Esophagus squamous epithelium (tissue), 5 donors: ENCODE data around the gene STMN1. TPM values are rescaled to one million over a fixed set of nuclear protein-coding genes. Genes with fewer than 3 reads are reported as not detected.
A peak's percentile ranks its signal among the peaks of the same experiment; 100 is the strongest.

Source experiments
- DNase-seq: peaks from one replicate; lab custom pipeline; 2025; lab: John Stamatoyannopoulos, UW
- H3K27ac ChIP-seq, 4 donors: fragments of 200-600 bp; sonication (generic); one replicate each; pipeline ENCODE4 v1.5.1; 2016 to 2019; ENCODE audit warnings: mild to moderate bottlenecking in 1 of 4
- H3K27me3 ChIP-seq, 4 donors: fragments of 200-600 bp; sonication (generic); 1 replicate in 3 of 4; 2 replicates in 1 of 4; pipeline versions ENCODE4 v1.5.1 to v1.6.0; 2017 to 2021; ENCODE audit warnings: antibody characterized with exemption in 1 of 4
- H3K36me3 ChIP-seq, 3 donors: fragments of 200-600 bp; sonication (generic); one replicate each; pipeline ENCODE4 v1.5.1; 2016 to 2019
- H3K4me1 ChIP-seq, 3 donors: fragments of 200-600 bp; sonication (generic); one replicate each; pipeline ENCODE4 v1.5.1; 2017 to 2019
- H3K4me3 ChIP-seq, 4 donors: fragments of 200-600 bp; sonication (generic); 1 replicate in 3 of 4; 2 replicates in 1 of 4; pipeline ENCODE4 v1.5.1; 2016 to 2019; ENCODE audit warnings: mild to moderate bottlenecking in 2 of 4, moderate library complexity in 1 of 4
- H3K9me3 ChIP-seq, 3 donors: fragments of 200-600 bp; sonication (generic); one replicate each; pipeline ENCODE4 v1.5.1; 2016 to 2019
- POLR2A ChIP-seq, 4 donors: fragments of 450-650 bp; IDR thresholded peaks; one replicate each; pipeline ENCODE4 v1.6.1; 2017; ENCODE audit warnings: antibody characterized with exemption in 4 of 4, mild to moderate bottlenecking in 4 of 4, moderate library complexity in 3 of 4
- WGBS, 2 donors: methylation state at CpG; one replicate each; pipeline ENCODE4 v1.1.5; 2018; 5-methylcytosine and 5-hydroxymethylcytosine counted together
- intact Hi-C: fragments of 100-400 bp; cut with DNase I; formaldehyde crosslinking; loops from one replicate; pipeline ENCODE4 v1.15.0; 2022
- total RNA-seq, 4 donors: library from RNA; depleted of rRNA; stranded (reverse); fragments of >200 nt; gene quantifications; one replicate each; pipeline ENCODE4 v1.1.0, GENCODE V29; 2016
- TF ChIP-seq, protein P1 (sequence below), 6 experiments: fragments of 450-650 bp in 4 of 6; fragments of 200-600 bp in 2 of 6; sonication (generic) in 2 of 6; IDR thresholded peaks; one replicate each; pipeline ENCODE4 v1.5.1; 2016 to 2019; ENCODE audit warnings: antibody characterized with exemption in 6 of 6, mild to moderate bottlenecking in 4 of 6, moderate library complexity in 4 of 6
- donor health status: DM: yes; HTN: yes; CAD: no.

Gene STMN1
- total RNA-seq, 4 donors from 2014 or later = 29.6 to 65.5 (median 42.7) TPM

DNA sequence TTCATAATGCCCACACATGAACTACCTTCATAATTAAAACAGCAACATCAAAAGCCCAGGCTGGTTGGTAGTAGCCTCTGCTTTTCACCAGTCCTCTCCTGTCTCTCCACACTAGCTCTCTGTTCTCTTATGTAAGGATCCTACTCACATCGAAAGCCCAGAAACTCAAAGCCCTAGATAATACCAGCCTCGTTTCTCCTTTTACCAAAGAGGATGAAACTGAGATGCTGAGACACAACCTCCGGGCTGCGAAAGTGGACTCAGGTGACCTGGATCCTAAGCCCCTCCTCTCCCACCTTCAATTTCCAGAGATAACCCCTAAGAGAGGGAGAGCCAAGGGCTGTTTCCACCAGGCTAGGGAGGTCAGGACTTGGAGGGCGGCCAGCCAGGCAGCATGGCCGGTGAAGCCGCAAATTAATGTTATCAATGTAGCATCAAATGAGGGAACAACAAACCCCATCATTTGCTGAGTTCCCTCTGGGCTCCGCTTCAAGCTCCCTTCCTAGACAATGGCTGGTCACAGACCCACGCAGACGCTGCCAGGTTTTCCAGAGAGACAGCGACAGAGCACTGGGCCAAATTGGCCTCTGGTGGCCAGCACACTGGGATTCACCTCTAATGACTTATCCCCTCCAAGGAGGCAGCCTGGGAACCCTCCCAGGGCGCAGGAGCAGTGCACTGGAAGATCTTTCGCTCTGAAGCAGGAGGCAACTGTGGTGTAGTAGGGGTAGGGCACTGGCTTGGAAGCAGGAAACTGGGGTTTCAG lies 20.7 kb upstream of the STMN1 start:
- TF ChIP-seq POLR2A (IDR thresholded peaks at IDR 0.05) = no peak
- 73 to 98% methylated on average over 8 to 9 of the region's 13 CpGs for WGBS, 2 donors
- intact Hi-C loops = no loop called here
- Histone ChIP-seq H3K9me3 (no peaks in the 10 kb centered on the region), H3K4me3 (no peak overlapping the region), H3K27ac (no peak overlapping the region), H3K27me3 (peaks cover 0 to 18% (median 0%) of the 10 kb centered on the region in 4 donors), H3K4me1 (peaks cover 3 to 44% (median 17%) of the 10 kb centered on the region in 3 donors), H3K36me3 (no peaks in the 10 kb centered on the region)
- no peak for DNase-seq

DNA sequence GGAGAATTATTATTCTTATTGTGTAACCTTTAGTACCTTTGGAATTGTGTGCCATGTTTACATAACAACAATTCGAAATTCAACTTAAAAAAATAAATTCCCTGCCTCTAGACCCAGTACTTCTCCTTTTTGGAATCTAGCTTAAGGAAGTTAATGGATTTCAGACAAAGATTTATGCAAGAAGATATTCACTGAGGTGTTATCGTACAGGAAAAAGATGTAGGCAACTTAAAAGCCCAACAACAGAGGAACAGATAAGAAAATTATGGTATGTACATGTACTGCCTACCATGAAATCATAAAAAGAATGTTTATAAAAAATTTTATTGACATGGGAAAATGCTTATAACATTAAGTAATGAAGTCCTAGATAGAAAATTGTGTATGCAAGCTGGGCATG lies 18.2 kb upstream of the STMN1 start:
- no peak overlapping the region for H3K4me3 ChIP-seq
- WGBS, 2 donors = 54 to 60% methylated on average over 2 of the region's 2 CpGs

DNA sequence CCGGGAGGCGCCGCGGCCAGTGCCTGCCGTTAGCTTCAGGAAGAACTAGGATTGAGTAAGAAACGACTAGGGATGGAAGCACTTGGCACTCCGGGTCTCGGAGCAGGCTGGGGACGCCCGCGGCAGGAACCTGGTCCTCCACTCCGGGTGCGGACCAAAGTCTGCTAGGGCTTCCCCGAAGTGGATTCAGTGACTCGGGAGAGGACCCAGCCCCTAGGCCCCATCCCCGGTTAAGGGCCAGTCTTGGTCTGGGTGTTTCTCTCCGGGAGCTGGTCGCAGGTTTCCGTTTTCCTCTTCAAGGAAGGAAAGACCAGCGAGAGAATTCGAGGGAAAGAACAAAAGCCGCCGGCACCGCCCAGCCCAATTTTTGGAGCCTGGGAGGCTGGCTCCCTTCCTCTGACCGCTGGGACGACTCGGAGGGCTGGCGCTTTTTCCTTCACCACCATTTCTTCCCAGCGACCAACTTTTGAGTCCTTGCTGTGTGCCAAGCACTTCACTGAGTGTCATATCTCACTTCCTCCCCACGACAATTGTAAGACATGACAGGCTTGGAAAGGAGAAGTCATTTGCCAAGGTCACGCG lies 16.8 kb upstream of the STMN1 start:
- Histone ChIP-seq H3K27me3 (peaks cover 0 to 13% (median 0%) of the 10 kb centered on the region in 4 donors), H3K27ac (peak overlapping the region; percentile 74 to 88 (median 82)), H3K9me3 (no peaks in the 10 kb centered on the region), H3K4me1 (peaks cover 3 to 32% (median 15%) of the 10 kb centered on the region in 3 donors), H3K36me3 (no peaks in the 10 kb centered on the region), H3K4me3 (peak overlapping the region; percentile 35 to 70 (median 54))
- DNase-seq = no peak
- TF ChIP-seq, protein P1, sequence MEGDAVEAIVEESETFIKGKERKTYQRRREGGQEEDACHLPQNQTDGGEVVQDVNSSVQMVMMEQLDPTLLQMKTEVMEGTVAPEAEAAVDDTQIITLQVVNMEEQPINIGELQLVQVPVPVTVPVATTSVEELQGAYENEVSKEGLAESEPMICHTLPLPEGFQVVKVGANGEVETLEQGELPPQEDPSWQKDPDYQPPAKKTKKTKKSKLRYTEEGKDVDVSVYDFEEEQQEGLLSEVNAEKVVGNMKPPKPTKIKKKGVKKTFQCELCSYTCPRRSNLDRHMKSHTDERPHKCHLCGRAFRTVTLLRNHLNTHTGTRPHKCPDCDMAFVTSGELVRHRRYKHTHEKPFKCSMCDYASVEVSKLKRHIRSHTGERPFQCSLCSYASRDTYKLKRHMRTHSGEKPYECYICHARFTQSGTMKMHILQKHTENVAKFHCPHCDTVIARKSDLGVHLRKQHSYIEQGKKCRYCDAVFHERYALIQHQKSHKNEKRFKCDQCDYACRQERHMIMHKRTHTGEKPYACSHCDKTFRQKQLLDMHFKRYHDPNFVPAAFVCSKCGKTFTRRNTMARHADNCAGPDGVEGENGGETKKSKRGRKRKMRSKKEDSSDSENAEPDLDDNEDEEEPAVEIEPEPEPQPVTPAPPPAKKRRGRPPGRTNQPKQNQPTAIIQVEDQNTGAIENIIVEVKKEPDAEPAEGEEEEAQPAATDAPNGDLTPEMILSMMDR (IDR thresholded peaks at IDR 0.05) = no peak
- peak in 2 of 4 donors; percentile 11 to 33 for TF ChIP-seq POLR2A (IDR thresholded peaks at IDR 0.05)
- WGBS, 2 donors = 2 to 4% methylated on average over 9 to 26 of the region's 32 CpGs
- intact Hi-C loops = no loop called here

More for the DNA sequence above, 18.2 kb upstream of the STMN1 start:
- Histone ChIP-seq H3K4me1 (peaks cover 3 to 43% (median 17%) of the 10 kb centered on the region in 3 donors), H3K9me3 (no peaks in the 10 kb centered on the region), H3K27ac (no peak overlapping the region), H3K36me3 (no peaks in the 10 kb centered on the region), H3K27me3 (peaks cover 0 to 13% (median 0%) of the 10 kb centered on the region in 4 donors)
- intact Hi-C loops = no loop called here
- TF ChIP-seq POLR2A (IDR thresholded peaks at IDR 0.05) = no peak
- TF ChIP-seq, protein P1 (IDR thresholded peaks at IDR 0.05) = no peak
- no peak for DNase-seq

DNA sequence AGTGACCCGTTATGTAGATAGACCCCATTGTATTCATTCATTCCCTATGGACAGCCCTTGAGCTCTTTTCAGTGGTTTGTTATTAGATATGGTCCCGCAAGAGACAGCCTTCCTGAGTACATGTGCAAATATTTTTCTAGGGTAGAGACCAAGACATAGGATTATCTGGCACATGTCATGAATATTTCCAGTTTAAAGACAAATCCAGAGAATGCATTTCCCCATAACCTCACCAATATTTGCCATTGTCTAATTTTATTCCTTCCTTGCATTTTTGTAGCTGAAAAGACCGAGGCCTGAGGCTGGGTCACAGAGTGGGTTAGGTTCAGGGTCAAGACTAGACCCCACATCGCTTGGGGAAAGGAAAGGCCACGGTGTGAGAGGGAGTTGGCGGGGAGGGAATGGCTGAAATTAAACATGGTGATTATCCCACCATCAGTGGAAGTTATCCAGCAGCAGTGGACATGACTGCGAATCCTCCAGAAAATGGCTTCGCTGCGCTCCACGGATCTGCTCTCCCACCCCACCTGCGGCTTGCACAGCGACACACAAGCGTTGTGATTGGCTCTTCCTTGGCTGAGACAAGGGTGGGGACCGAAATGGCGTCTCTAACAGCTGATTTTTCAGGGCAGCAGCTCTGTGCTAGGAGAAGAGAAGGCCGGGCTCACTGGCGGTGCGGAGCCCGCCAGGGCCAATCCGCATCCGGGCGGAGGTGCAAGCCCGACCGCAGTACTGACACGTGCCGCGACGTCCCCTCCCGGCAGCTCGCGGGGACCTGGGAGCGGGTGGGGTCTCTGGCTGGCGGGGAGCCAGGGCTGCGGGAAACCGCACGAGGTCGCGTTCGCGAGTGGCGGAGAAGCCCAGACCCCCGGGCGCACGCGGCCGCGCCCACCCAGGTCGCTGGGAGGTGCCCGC lies 16.1 kb upstream of the STMN1 start:
- Histone ChIP-seq H3K36me3 (no peaks in the 10 kb centered on the region), H3K9me3 (no peaks in the 10 kb centered on the region), H3K4me1 (peaks cover 3 to 25% (median 15%) of the 10 kb centered on the region in 3 donors), H3K4me3 (peak overlapping the region; percentile 35 to 70 (median 54)), H3K27me3 (peaks cover 0 to 13% (median 0%) of the 10 kb centered on the region in 4 donors), H3K27ac (peak overlapping the region; percentile 74 to 88 (median 82))
- intact Hi-C loops = no loop called here
- no peak for DNase-seq
- 31 to 65% methylated on average over 7 to 16 of the region's 49 CpGs for WGBS, 2 donors
- TF ChIP-seq, protein P1 (IDR thresholded peaks at IDR 0.05) = no peak
- TF ChIP-seq POLR2A (IDR thresholded peaks at IDR 0.05) = no peak

DNA sequence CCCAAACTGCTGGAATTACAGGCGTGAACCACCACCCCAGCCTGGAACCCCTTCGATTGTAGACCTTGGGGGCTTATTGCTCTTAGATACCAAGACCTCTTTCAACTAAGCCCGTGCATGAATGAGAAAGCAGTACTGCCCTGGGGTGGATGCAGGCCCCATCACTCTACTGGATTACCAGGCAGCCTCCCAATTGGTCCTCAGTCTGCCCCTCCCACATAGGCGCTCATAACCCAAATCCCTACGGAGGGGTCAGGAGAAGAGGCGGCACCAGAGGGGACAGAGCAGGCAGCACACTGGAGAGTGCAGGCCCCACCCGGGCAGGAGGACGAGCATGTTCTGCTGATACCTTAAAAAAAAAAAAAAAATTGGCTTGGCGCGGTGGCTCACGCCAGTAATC lies 12.4 kb upstream of the STMN1 start:
- Histone ChIP-seq H3K9me3 (no peaks in the 10 kb centered on the region), H3K27me3 (peaks cover 0 to 7% (median 0%) of the 10 kb centered on the region in 4 donors), H3K36me3 (no peaks in the 10 kb centered on the region), H3K4me1 (peaks cover 3 to 18% (median 13%) of the 10 kb centered on the region in 3 donors), H3K4me3 (no peak overlapping the region), H3K27ac (no peak overlapping the region)
- TF ChIP-seq POLR2A (IDR thresholded peaks at IDR 0.05) = no peak
- TF ChIP-seq, protein P1 (IDR thresholded peaks at IDR 0.05) = no peak
- WGBS, 2 donors = 88 to 90% methylated on average over 8 to 10 of the region's 11 CpGs
- intact Hi-C loops = no loop called here
- no peak for DNase-seq
